ENCODE data around the gene DMRTC1. TPM values are rescaled to one million over a fixed set of nuclear protein-coding genes. Genes with fewer than 3 reads are reported as not detected.
"Not testable (repeated sequence)": the region's sequence is repeated elsewhere in the genome, so short reads cannot be mapped to it uniquely, and the experiment has no call there.

DMRTC1 gene, protein sequence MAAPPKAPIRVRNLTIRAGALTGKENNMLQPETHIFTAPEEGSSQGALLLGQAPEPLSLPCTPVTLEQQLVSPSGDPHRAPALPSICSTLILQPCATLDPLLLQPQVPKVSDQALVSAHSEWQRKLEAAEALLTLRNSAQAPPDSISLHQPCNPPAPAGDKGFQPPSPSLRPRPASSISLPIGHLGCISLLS
- under 1 TPM; 0.40 to 0.73 TPM for total RNA-seq

DNA sequence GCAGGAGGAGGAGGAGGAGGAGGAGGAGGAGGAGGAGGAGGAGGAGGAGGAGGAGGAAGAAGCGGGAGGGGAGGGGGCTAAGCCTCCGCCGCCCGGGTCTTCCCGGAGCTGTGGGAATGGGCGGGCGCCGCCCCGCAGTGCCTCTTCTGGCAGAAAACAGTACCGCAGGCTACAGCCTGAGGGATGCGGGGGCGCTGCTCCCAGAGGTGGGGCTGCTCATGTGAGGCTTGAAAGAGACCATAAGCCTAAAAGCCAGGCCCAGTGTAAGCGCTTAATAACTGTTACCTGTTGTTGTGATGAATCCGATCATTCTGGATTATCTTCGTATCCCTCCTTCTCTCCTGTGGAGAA, at the start of gene DMRTC1:
DMRTC1 (minus strand) TSS at position 19 of the 351 bp plus-strand sequence. CDS start 68,143 bp downstream, outside the sequence.
- intact Hi-C loops (cut with DNase I); H3K4me1 ChIP-seq (replicated peaks); H3K27me3 ChIP-seq (replicated peaks; ENCODE audit: insufficient read depth); DNase-seq (ENCODE audit: low spot score); H3K4me3 ChIP-seq; H3K9me3 ChIP-seq; H3K36me3 ChIP-seq; H3K27ac ChIP-seq: not testable (repeated sequence)
- WGBS, result no CpG with 5 or more reads among the region's 15 CpGs

DNA sequence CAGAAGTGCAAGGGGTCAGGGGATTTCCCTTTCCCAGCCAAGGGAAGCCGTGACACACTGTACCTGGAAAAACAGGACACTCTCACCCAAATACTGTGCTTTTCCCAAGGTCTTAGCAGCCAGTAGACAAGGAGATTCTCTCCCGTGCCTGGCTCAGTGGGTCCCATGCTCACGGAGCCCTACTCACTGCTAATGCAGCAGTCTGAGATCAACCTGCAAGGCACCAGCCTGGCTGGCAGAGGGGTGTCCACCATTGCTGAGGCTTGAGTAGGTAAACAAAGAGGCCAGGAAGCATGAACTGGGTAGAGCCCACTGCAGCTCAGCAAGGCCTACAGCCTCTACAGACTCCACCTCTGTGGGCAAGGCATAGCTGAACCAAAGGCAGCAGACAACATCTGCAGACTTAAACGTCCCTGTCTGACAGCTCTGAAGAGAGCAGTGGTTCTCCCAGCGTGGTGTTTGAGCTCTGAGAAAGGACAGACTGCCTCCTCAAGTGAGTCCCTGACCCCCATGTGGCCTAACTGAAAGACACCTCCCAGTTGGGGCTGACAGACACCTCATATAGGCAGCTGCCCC, 37.3 kb upstream of the DMRTC1 start:
- H3K27me3 ChIP-seq (replicated peaks; ENCODE audit: insufficient read depth); H3K36me3 ChIP-seq; H3K4me1 ChIP-seq (replicated peaks); DNase-seq (ENCODE audit: low spot score); H3K4me3 ChIP-seq; H3K9me3 ChIP-seq; intact Hi-C loops (cut with DNase I); H3K27ac ChIP-seq: not testable (repeated sequence)
- WGBS, result 82% methylated on average over 2 of the region's 5 CpGs

DNA sequence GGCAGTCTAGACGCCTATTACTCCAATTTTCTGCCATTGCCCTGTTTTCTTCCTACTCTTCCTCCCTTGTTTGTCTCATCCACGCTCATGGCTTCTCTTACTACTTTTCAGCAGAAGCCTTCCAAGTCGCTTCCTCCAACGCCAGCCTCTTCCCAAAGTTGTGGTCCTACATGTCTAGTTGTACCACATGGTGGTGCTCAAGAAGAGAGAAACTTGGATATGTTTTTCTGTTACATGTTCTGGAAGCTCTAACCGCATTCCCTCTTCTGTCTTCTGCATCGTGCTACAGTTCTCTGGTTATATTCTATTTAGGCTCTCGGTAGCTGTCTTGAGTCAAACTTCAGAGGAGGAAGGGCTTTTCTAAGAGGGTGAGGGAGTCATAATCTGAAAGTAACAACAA, 31.2 kb upstream of the DMRTC1 start:
- H3K36me3 ChIP-seq; H3K9me3 ChIP-seq; intact Hi-C loops (cut with DNase I); H3K27me3 ChIP-seq (replicated peaks; ENCODE audit: insufficient read depth); H3K4me3 ChIP-seq; H3K27ac ChIP-seq; DNase-seq (ENCODE audit: low spot score); H3K4me1 ChIP-seq (replicated peaks): not testable (repeated sequence)
- WGBS, result no CpG with 5 or more reads among the region's 7 CpGs

DNA sequence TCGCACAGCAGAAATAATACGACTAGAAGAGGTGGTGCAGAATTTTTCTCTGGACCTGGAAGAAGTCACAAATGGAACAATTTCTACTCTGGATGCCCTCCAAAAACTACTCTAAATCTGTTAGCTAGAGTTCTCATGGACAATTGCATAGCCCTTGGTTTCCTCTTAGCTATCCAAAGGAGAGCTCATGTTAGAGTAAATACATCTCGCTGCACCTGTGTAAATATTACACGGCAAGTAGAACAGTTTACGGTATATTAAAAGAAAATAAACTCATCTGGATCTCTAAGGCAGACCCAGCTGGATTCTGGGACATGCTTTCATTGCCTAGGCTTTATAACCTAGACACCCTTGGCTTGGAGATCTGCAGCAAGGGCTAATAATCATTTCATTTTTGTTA, 28.2 kb upstream of the DMRTC1 start:
- H3K27ac ChIP-seq; intact Hi-C loops (cut with DNase I); H3K36me3 ChIP-seq; H3K4me3 ChIP-seq; H3K4me1 ChIP-seq (replicated peaks); DNase-seq (ENCODE audit: low spot score); H3K9me3 ChIP-seq; H3K27me3 ChIP-seq (replicated peaks; ENCODE audit: insufficient read depth): not testable (repeated sequence)
- WGBS, result no CpG with 5 or more reads among the region's 5 CpGs

DNA sequence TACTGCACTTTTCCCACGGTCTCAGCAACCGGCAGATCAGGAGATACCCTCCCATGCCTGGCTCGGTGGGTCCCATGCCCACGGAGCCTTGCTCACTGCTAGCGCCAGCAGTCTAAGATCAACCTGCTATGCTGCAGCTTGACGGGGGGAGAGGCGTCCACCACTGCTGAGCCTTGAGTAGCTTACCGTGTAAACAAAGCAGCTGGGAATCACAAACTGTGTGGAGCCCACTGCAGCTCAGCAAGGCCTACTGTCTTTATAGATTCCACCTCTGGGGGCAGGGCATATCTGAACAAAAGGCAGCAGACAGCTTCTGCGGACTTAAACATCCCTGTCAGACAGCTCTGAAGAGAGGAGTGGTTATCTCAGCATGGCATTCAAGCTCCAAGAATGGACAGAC, 16.3 kb upstream of the DMRTC1 start:
- H3K27ac ChIP-seq; H3K9me3 ChIP-seq; H3K27me3 ChIP-seq (replicated peaks; ENCODE audit: insufficient read depth); DNase-seq (ENCODE audit: low spot score); H3K4me1 ChIP-seq (replicated peaks); H3K36me3 ChIP-seq; H3K4me3 ChIP-seq; intact Hi-C loops (cut with DNase I): not testable (repeated sequence)
- WGBS, result no CpG with 5 or more reads among the region's 9 CpGs

DNA sequence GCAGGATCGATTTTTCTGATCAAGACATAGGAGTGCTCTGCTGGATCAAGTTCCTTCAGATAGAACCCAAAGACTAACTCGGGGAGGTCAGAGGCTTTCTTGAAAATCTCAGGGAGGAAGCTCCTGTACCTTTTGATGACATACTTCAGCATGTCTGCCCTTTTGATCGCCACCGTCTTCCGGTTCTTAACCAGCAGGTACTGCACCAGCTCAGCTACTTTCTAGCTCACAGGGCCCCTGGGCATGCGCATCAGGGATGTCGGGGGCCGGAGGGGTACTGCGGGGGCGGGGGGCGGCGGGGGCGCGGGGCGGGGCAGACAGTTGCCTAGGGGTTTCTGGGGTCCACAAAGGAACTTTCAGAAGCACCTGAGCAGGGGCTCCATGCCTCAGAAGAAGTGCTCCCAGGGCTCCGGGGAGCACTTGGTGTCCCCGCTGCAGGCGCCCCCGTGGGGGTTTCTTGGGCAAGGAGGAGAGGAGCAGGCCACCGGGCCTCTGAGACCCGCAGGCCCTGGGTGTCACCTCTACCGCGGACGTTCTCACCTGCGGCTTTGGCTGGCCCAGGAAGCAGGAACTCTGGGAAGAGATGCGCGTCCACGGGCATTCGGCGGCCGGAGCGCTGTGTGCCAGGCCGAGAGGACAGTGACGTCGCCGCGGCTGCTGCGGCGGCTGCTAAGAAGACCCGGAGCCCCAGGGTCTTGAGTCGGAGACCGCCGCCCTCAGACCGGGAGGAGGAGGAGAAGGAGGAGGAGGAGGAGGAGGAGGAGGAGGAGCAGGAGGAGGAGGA, 410 bp downstream of the DMRTC1 start:
- H3K4me3 ChIP-seq; H3K27me3 ChIP-seq (replicated peaks; ENCODE audit: insufficient read depth); H3K9me3 ChIP-seq; H3K4me1 ChIP-seq (replicated peaks); H3K27ac ChIP-seq; DNase-seq (ENCODE audit: low spot score); H3K36me3 ChIP-seq; intact Hi-C loops (cut with DNase I): not testable (repeated sequence)
- WGBS, result no CpG with 5 or more reads among the region's 44 CpGs

DNA sequence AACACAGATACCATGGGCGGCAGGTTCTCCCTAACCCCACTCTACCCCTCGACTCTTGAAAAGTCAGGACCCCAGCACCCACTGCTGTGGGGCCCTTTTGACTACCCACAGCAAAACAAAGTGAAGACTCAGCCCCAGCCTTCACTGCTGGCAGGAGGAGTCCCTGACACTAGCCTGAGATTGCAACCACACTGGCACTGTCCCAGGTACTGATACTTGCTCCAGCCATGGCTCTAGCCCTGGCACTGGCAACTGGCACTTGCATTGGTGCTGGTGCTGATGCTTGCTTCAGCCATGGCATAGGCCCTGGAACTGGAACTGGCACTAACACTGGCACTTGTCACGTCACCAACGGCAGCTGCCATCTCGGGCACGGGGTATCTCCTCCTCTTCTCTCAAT, 1.4 kb downstream of the DMRTC1 start:
- WGBS, result no CpG with 5 or more reads among the region's 6 CpGs
- H3K36me3 ChIP-seq; H3K27me3 ChIP-seq (replicated peaks; ENCODE audit: insufficient read depth); H3K4me1 ChIP-seq (replicated peaks); H3K27ac ChIP-seq; DNase-seq (ENCODE audit: low spot score); H3K9me3 ChIP-seq; intact Hi-C loops (cut with DNase I); H3K4me3 ChIP-seq: not testable (repeated sequence)

DNA sequence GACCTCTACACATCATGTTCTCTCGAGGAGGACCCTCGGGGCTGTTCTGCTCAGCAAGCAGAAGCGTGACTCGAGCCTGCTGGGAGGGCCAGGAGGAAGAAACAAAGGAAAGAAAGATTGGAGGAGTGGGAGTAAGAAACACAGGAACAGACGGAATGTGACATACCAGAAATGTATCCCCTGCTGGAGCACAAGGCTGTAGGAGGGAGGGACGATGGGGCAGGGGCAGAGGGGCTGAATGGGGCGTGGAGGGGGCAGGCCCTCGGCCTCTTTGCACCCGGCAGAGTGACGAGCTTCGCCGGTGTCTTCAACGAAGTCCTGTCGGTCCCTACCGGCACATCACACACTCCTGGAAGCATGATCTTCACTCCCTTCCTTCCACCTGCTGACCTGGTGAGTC, 5.7 kb downstream of the DMRTC1 start, which contains the start of gene FAM236A:
FAM236A (plus strand) TSS at position 301 of the 400 bp plus-strand sequence; CDS start at position 358, 57 bp downstream.
- H3K4me3 ChIP-seq; intact Hi-C loops (cut with DNase I); H3K27me3 ChIP-seq (replicated peaks; ENCODE audit: insufficient read depth); H3K36me3 ChIP-seq; DNase-seq (ENCODE audit: low spot score); H3K9me3 ChIP-seq; H3K27ac ChIP-seq; H3K4me1 ChIP-seq (replicated peaks): not testable (repeated sequence)
- no CpG with 5 or more reads among the region's 15 CpGs for WGBS

DNA sequence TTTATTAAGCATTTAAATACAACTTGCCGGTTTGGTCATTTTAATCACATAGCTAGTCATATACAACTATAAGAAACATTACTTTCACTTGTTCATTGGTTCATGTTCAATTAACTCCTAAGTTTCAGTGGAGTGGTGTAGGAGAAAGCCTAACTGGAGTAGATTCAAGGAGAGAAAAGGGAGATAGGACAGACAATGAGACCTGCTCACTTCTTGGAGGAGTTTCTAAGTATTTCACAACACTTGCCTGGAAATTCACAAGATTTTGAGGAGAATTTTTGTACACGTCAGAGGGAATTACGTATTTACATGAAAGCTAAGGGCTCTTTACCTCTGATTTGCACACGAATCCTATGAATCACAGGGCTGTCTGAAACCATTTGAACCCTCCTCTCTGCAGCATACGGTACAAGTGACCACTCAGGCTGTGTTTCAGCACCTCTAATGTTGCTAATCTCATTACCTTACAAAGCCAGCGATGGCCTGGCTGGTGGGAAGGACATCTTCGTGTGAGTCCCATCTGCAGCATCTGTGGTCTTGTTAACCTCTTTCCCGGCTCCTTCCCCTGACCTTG, 6.7 kb downstream of the DMRTC1 start:
- H3K27me3 ChIP-seq (replicated peaks; ENCODE audit: insufficient read depth); H3K9me3 ChIP-seq; H3K27ac ChIP-seq; H3K4me3 ChIP-seq; H3K4me1 ChIP-seq (replicated peaks); DNase-seq (ENCODE audit: low spot score); intact Hi-C loops (cut with DNase I); H3K36me3 ChIP-seq: not testable (repeated sequence)
- no CpG with 5 or more reads among the region's 8 CpGs for WGBS

DNA sequence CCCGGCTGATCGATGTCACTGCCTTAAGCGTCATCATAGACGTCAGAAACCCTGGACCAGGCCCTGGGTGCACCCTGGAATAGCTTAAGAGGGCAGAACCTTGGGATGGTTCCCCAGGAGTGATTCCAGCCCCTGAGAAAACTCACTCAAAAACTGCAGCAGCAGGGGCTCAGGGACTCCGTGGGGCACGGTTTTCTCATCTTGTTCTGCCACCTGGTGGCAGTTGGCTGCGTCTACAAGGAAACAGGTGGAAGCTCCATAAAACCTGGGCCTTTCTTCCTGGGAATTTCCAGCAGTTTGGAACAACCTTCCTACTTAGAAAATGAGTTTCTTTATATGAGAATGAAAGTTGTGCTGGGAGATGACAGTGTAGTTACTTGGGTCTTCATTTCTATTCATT, 7.2 kb downstream of the DMRTC1 start:
- WGBS, result no CpG with 5 or more reads among the region's 7 CpGs

DNA sequence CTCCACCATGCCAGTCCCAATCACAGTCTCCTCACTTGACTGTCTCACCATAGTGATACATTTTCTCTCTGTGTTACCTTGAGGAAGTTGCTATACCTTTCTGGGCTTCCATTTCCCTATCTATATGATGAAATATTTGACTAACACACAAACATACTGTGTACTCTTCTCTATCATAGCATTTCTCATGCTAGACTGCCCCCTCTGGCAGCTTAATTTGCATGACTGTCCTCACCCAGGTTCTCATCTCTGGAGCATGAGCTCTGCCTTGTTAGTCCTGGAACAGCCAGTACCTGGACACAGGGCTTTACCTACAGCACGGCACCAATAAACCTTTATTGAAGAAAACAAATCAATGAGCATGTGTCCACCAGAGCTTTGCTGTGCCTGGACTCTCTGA, 11.4 kb downstream of the DMRTC1 start:
- not testable (repeated sequence) for H3K4me3 ChIP-seq

More for the DNA sequence above, 7.2 kb downstream of the DMRTC1 start:
- H3K27me3 ChIP-seq (replicated peaks; ENCODE audit: insufficient read depth); intact Hi-C loops (cut with DNase I); H3K9me3 ChIP-seq; H3K4me3 ChIP-seq; H3K27ac ChIP-seq; H3K36me3 ChIP-seq; H3K4me1 ChIP-seq (replicated peaks); DNase-seq (ENCODE audit: low spot score): not testable (repeated sequence)

DNA sequence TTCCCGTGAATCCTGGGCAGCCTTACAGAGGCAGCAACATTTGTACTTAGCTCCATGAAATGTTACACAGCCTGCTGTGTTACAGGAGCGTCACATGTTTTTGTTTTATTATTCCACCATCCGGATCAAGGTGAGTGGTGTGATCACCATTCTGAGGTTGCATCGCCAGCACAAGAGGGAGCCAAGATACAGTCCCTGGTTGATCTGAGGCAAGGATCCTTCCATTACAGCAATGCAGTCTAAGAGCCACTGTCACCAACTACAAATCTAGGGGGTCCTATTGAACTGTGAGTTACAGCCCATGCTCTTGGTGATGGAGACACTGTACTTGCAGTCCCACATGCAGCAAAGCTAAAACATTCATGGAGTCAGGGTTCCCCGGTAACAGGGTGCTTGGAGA, 27.5 kb downstream of the DMRTC1 start:
- H3K9me3 ChIP-seq; intact Hi-C loops (cut with DNase I); H3K4me1 ChIP-seq (replicated peaks); H3K36me3 ChIP-seq; H3K27me3 ChIP-seq (replicated peaks; ENCODE audit: insufficient read depth); DNase-seq (ENCODE audit: low spot score); H3K27ac ChIP-seq; H3K4me3 ChIP-seq: not testable (repeated sequence)
- 79% methylated on average over 2 of the region's 5 CpGs for WGBS

More for the DNA sequence above, 11.4 kb downstream of the DMRTC1 start:
- H3K4me1 ChIP-seq (replicated peaks); H3K36me3 ChIP-seq; H3K27ac ChIP-seq; intact Hi-C loops (cut with DNase I); H3K27me3 ChIP-seq (replicated peaks; ENCODE audit: insufficient read depth); DNase-seq (ENCODE audit: low spot score); H3K9me3 ChIP-seq: not testable (repeated sequence)
- WGBS, result no CpG with 5 or more reads among the region's 1 CpG
